ENCODE data around the gene SPTBN2.

DNA sequence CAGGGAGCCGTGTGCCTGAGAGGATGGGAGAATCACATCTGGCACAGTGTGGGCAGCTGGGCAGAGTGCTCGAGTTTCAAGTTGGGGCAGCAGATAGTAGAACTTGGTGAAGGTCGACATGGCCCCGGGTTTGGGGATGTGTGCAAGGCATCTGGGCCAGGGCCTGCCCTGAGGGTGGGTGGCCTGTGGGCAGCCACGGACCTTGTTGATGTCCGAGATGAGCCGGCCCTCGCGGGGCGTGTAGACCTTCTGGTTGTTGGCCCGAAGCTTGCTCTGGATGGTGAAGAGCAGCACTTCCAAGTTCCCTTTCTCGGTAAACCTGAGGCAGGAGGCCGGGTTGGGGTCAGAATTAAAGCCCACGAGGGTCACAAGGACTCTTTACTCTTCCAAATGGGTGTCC lies 20.3 kb downstream of the SPTBN2 start:
- TF ChIP-seq POLR2A (IDR thresholded peaks at IDR 0.05; ENCODE audit: low read length) (no peak), GATA1 (IDR thresholded peaks at IDR 0.05; ENCODE audit: low read depth, low read length) (no peak)
